Astrocyte (in vitro differentiated cells and primary cell): ENCODE results near the gene SIAH3.

ENCODE experiments used
- CTCF ChIP-seq: IDR thresholded peaks from 2 replicates; pipeline ENCODE4 v1.5.1; 2011; ENCODE audit warnings: low read depth, mild to moderate bottlenecking, inconsistent platforms, low read length, moderate library complexity; ENCODE audit not compliant: insufficient read depth
- EZH2 ChIP-seq: IDR thresholded peaks from 2 replicates; pipeline ENCODE4 v1.6.1; 2012; ENCODE audit warnings: mild to moderate bottlenecking, low read length, inconsistent platforms; ENCODE audit not compliant: insufficient read depth

DNA sequence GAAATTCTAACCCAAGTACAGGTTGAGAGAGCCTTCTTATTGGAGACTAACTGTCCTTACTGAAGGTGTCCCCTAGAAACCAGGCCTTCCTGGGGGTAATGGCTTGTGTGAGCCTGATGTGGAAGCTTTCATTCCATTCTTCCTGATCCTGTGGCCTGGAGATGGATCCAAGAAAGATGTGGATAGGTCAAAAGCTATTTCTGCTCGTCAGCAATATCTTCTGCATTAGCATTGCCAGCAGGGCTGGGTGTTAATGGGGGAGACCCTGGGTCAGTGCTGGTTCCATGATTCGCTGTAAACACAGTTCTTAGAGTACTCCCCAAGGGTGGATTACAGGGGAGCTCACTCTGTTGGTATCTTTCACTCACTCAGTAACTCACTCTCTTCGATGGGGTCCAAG is 106.6 kb downstream of the SIAH3 start:
- TF ChIP-seq CTCF (no peak), EZH2 (no peak)
